Panc1 (cell line): ENCODE data around the gene CNOT11.
"Not testable (repeated sequence)": the region's sequence is repeated elsewhere in the genome, so short reads cannot be mapped to it uniquely, and the experiment has no call there.

Experiments used
- CTCF ChIP-seq: fragments of 450-650 bp; IDR thresholded peaks from 2 replicates; pipeline ENCODE4 v1.5.1; 2017; ENCODE audit warnings: mild to moderate bottlenecking
- POLR2AphosphoS5 ChIP-seq: IDR thresholded peaks from 2 replicates; pipeline ENCODE4 v1.6.1; 2012; ENCODE audit warnings: mild to moderate bottlenecking, low read depth, low read length, moderate library complexity
- SIN3A ChIP-seq: IDR thresholded peaks from 2 replicates; pipeline ENCODE4 v1.6.1; 2012; ENCODE audit warnings: low read depth, mild to moderate bottlenecking, low read length, moderate library complexity, borderline replicate concordance; ENCODE audit not compliant: insufficient read depth

GRCh38 chr2:101220091-101220490 lies 32.6 kb upstream of the CNOT11 start:
- not testable (repeated sequence) for TF ChIP-seq CTCF, SIN3A, POLR2AphosphoS5
